ENCODE results near the gene ZG16.
A peak's percentile ranks its signal among the peaks of the same experiment; 100 is the strongest.
"Not testable (repeated sequence)": the region's sequence is repeated elsewhere in the genome, so short reads cannot be mapped to it uniquely, and the experiment has no call there.

ZG16 gene

GRCh38 chr16:29787155-29787554 lies 9.1 kb downstream of the ZG16 start:
- peaks cover 14 to 35% of the 10 kb centered on the region in 2 donors for H3K4me1 Mint-ChIP-seq
- DNase-seq; H3K36me3 Mint-ChIP-seq; ATAC-seq (replicated peaks); H3K27me3 Mint-ChIP-seq; H3K9me3 Mint-ChIP-seq; H3K4me3 Mint-ChIP-seq; H3K27ac Mint-ChIP-seq: not testable (repeated sequence)

GRCh38 chr16:29789775-29790182 lies 11.7 kb downstream of the ZG16 start:
- Mint-ChIP-seq H3K36me3 (peaks cover 10 to 12% of the 10 kb centered on the region in 2 donors), H3K9me3 (no peaks in the 10 kb centered on the region), H3K27ac (peak overlapping the region; percentile 98), H3K4me3 (peak overlapping the region; percentile 97), H3K4me1 (peaks cover 22 to 51% of the 10 kb centered on the region in 2 donors), H3K27me3 (no peaks in the 10 kb centered on the region)
- no peak for DNase-seq
- ATAC-seq (replicated peaks), result peak; percentile 1 to 2

- ATAC-seq (replicated peaks) (peak; percentile 96), DNase-seq (peak; percentile 99)
- Mint-ChIP-seq H3K36me3 (peaks cover 10 to 14% of the 10 kb centered on the region in 2 donors), H3K9me3 (no peaks in the 10 kb centered on the region), H3K4me1 (peaks cover 22 to 45% of the 10 kb centered on the region in 2 donors), H3K27me3 (no peaks in the 10 kb centered on the region), H3K4me3 (peak within 1 kb of the TSS; percentile 97), H3K27ac (peak within 1 kb of the TSS; percentile 98)
Measured at GRCh38 chr16:29790183-29790948, 12.3 kb downstream of the ZG16 start, which contains the start of gene KIF22. TSS of gene KIF22 (plus strand) at chr16:29790751. CDS start at chr16:29790760, 9 bp downstream.

GRCh38 chr16:29790949-29791844 lies 13.1 kb downstream of the ZG16 start:
- peak overlapping the region; percentile 98 for H3K27ac Mint-ChIP-seq
- H3K27me3 Mint-ChIP-seq, result no peaks in the 10 kb centered on the region
- no peaks in the 10 kb centered on the region for H3K9me3 Mint-ChIP-seq
- H3K36me3 Mint-ChIP-seq, result peaks cover 10 to 14% of the 10 kb centered on the region in 2 donors
- peak overlapping the region; percentile 97 for H3K4me3 Mint-ChIP-seq
- no peak for DNase-seq
- H3K4me1 Mint-ChIP-seq, result peaks cover 20 to 41% of the 10 kb centered on the region in 2 donors
- ATAC-seq (replicated peaks), result peak; percentile 2 to 21

- Mint-ChIP-seq H3K27me3 (no peaks in the 10 kb centered on the region), H3K9me3 (no peaks in the 10 kb centered on the region), H3K27ac (no peak overlapping the region), H3K4me3 (peak overlapping the region; percentile 97), H3K36me3 (peaks cover 14 to 19% of the 10 kb centered on the region in 2 donors), H3K4me1 (peaks cover 20 to 41% of the 10 kb centered on the region in 2 donors)
- ATAC-seq (replicated peaks) (no peak), DNase-seq (no peak)
Measured at GRCh38 chr16:29791845-29792807, 14.1 kb downstream of the ZG16 start.

- H3K4me3 Mint-ChIP-seq; H3K27ac Mint-ChIP-seq; H3K9me3 Mint-ChIP-seq; ATAC-seq (replicated peaks); H3K27me3 Mint-ChIP-seq; DNase-seq: not testable (repeated sequence)
- Mint-ChIP-seq H3K4me1 (peaks cover 20 to 41% of the 10 kb centered on the region in 2 donors), H3K36me3 (peaks cover 21 to 26% of the 10 kb centered on the region in 2 donors)
Measured at GRCh38 chr16:29793153-29793552, 15.1 kb downstream of the ZG16 start.

GRCh38 chr16:29794231-29794710 lies 16.2 kb downstream of the ZG16 start:
- Mint-ChIP-seq H3K4me3 (no peak overlapping the region), H3K9me3 (no peaks in the 10 kb centered on the region), H3K27me3 (no peaks in the 10 kb centered on the region), H3K27ac (no peak overlapping the region), H3K4me1 (peaks cover 20 to 37% of the 10 kb centered on the region in 2 donors), H3K36me3 (peaks cover 22 to 38% of the 10 kb centered on the region in 2 donors)
- ATAC-seq (replicated peaks) (no peak), DNase-seq (no peak)

- no peaks in the 10 kb centered on the region for H3K27me3 Mint-ChIP-seq
- no peak overlapping the region for H3K27ac Mint-ChIP-seq
- H3K4me3 Mint-ChIP-seq, result no peak overlapping the region
- H3K36me3 Mint-ChIP-seq, result peaks cover 26 to 65% of the 10 kb centered on the region in 2 donors
- no peak for DNase-seq
- ATAC-seq (replicated peaks), result no peak
- H3K4me1 Mint-ChIP-seq, result peaks cover 17 to 20% of the 10 kb centered on the region in 2 donors
- no peaks in the 10 kb centered on the region for H3K9me3 Mint-ChIP-seq
Measured at GRCh38 chr16:29802416-29802935, 24.4 kb downstream of the ZG16 start.

GRCh38 chr16:29804020-29804419 lies 26.0 kb downstream of the ZG16 start:
- Mint-ChIP-seq H3K9me3 (no peaks in the 10 kb centered on the region), H3K4me1 (peaks cover 29 to 35% of the 10 kb centered on the region in 2 donors), H3K27me3 (no peaks in the 10 kb centered on the region), H3K27ac (peak overlapping the region; percentile 100), H3K36me3 (peaks cover 36 to 66% of the 10 kb centered on the region in 2 donors), H3K4me3 (peak overlapping the region; percentile 94 to 100)
- ATAC-seq (replicated peaks) (no peak), DNase-seq (no peak)

- Mint-ChIP-seq H3K36me3 (peaks cover 37 to 62% of the 10 kb centered on the region in 2 donors), H3K4me1 (peaks cover 31 to 42% of the 10 kb centered on the region in 2 donors), H3K27me3 (no peaks in the 10 kb centered on the region), H3K27ac (peak overlapping the region; percentile 100), H3K9me3 (no peaks in the 10 kb centered on the region), H3K4me3 (peak overlapping the region; percentile 94 to 100)
- no peak for ATAC-seq (replicated peaks)
- DNase-seq, result no peak
Measured at GRCh38 chr16:29804455-29805231, 26.6 kb downstream of the ZG16 start.

- DNase-seq (peak; percentile 96), ATAC-seq (replicated peaks) (peak; percentile 68 to 73)
- Mint-ChIP-seq H3K4me3 (peak overlapping the region; percentile 94 to 100), H3K27me3 (no peaks in the 10 kb centered on the region), H3K36me3 (peaks cover 44 to 65% of the 10 kb centered on the region in 2 donors), H3K27ac (peak overlapping the region; percentile 100), H3K4me1 (peaks cover 38 to 50% of the 10 kb centered on the region in 2 donors), H3K9me3 (no peaks in the 10 kb centered on the region)
Measured at GRCh38 chr16:29805232-29806098, 27.4 kb downstream of the ZG16 start.

- DNase-seq (no peak), ATAC-seq (replicated peaks) (peak; percentile 0 to 1)
- H3K27me3 Mint-ChIP-seq, result no peaks in the 10 kb centered on the region
- H3K4me3 Mint-ChIP-seq, result peak within 1 kb of the TSS; percentile 94 to 100
- no peaks in the 10 kb centered on the region for H3K9me3 Mint-ChIP-seq
- H3K27ac Mint-ChIP-seq, result peak within 1 kb of the TSS; percentile 100
- H3K36me3 Mint-ChIP-seq, result peaks cover 44 to 67% of the 10 kb centered on the region in 2 donors
- H3K4me1 Mint-ChIP-seq, result peaks cover 44 to 57% of the 10 kb centered on the region in 2 donors
Measured at GRCh38 chr16:29806099-29806579, 28.1 kb downstream of the ZG16 start, which contains the start of gene MAZ. TSS of gene MAZ (plus strand) at chr16:29806529. CDS start at chr16:29806702, 173 bp downstream.
